Right lobe of liver (tissue), 6 donors: ENCODE measurements around the gene MCHR1. TPM values are rescaled to one million over a fixed set of nuclear protein-coding genes. Genes with fewer than 3 reads are reported as not detected.
"Not testable (repeated sequence)": the region's sequence is repeated elsewhere in the genome, so short reads cannot be mapped to it uniquely, and the experiment has no call there.

Experiments used
- ATAC-seq, 4 donors: fragments of 200-7000 bp; cut with Tn5 transposase; one replicate each; pipeline ENCODE4 v1.9.1; 2020; ENCODE audit warnings: mild to moderate bottlenecking in 4 of 4, moderate library complexity in 4 of 4
- DNase-seq, 3 donors: peaks; one replicate each; pipeline ENCODE4 v3.0.0-alpha.2; 2020
- H3K27ac ChIP-seq, 3 donors: fragments of 200-600 bp; one replicate each; pipeline ENCODE4 v1.8.0; 2022
- H3K27me3 ChIP-seq, 2 donors: fragments of 200-600 bp; one replicate each; pipeline ENCODE4 v1.8.0; 2022
- H3K36me3 ChIP-seq, 4 donors: fragments of 200-600 bp; sonication (generic) in 1 of 4; one replicate each; pipeline versions ENCODE4 v1.5.1 to v1.8.0; 2017 to 2022; ENCODE audit warnings: control low read depth in 1 of 4
- H3K4me1 ChIP-seq, 4 donors: fragments of 200-600 bp; sonication (generic) in 1 of 4; one replicate each; pipeline versions ENCODE4 v1.5.1 to v1.8.0; 2017 to 2022; ENCODE audit warnings: control low read depth in 1 of 4
- H3K4me3 ChIP-seq, 3 donors: fragments of 200-600 bp; one replicate each; pipeline ENCODE4 v1.8.0; 2022
- H3K9me3 ChIP-seq, 4 donors: fragments of 200-600 bp; sonication (generic) in 1 of 4; one replicate each; pipeline versions ENCODE4 v1.5.1 to v1.8.0; 2017 to 2022; ENCODE audit warnings: control low read depth in 1 of 4
- POLR2A ChIP-seq: fragments of 450-650 bp; IDR thresholded peaks from one replicate; pipeline ENCODE4 v1.6.1; 2017; ENCODE audit warnings: antibody characterized with exemption, mild to moderate bottlenecking
- WGBS: methylation state at CpG from one replicate; pipeline ENCODE4 v1.1.6; 2018; ENCODE audit warnings: low coverage, low lambda C conversion rate; ENCODE audit not compliant: insufficient coverage; ENCODE audit errors: missing lambda C conversion rate; 5-methylcytosine and 5-hydroxymethylcytosine counted together
- intact Hi-C, 2 donors: fragments of 100-400 bp; cut with DNase I; formaldehyde crosslinking; loops; one replicate each; pipeline versions ENCODE4 v1.11.2 to v1.14.1; 2022
- total RNA-seq, 6 experiments: library from RNA; depleted of rRNA in 2 of 6; stranded (reverse); fragments of >200 nt in 2 of 6; fragmentation: NEBNext Ultra II Directional in 3 of 6; extraction: Animal tissue kit (Norgen Biotek cat#: 25700) in 3 of 6; gene quantifications; one replicate each; pipeline versions ENCODE4 v1.1.0 to v1.2.4, GENCODE V29; 2016 to 2023
- TF ChIP-seq, protein P1 (sequence below), 4 donors: fragments of 200-600 bp in 3 of 4; fragments of 450-650 bp in 1 of 4; IDR thresholded peaks; one replicate each; pipeline versions ENCODE4 v1.5.1 to v1.8.0; 2016 to 2022; ENCODE audit warnings: antibody characterized with exemption in 4 of 4, mild to moderate bottlenecking in 2 of 4
- donor health status: DM: no; HTN: yes; CAD: no.
- donor health status: DM: no; HTN: no; CAD: no.
- donor health status: DM: no; HTN: no; CAD: no.
- donor health status: DM: no; HTN: yes; CAD: no.
- donor health status: DM: no; HTN: yes; CAD: no.

Gene MCHR1
- total RNA-seq, 6 experiments from 2014 or later: 1.1 to 3.7 (median 1.9) TPM

GRCh38 chr22:40714499-40715337 is 35.4 kb downstream of the MCHR1 start:
- Histone ChIP-seq H3K27me3 (no peaks in the 10 kb centered on the region), H3K36me3 (no peaks in the 10 kb centered on the region), H3K27ac (no peak overlapping the region), H3K9me3 (no peaks in the 10 kb centered on the region), H3K4me3 (no peak overlapping the region), H3K4me1 (peaks cover 0 to 8% (median 0%) of the 10 kb centered on the region in 4 donors)
- intact Hi-C loops: no loop called here
- ATAC-seq (peak in 3 of 4 donors; percentile 22 to 46 (median 35)), DNase-seq (no peak)
- TF ChIP-seq, protein P1, sequence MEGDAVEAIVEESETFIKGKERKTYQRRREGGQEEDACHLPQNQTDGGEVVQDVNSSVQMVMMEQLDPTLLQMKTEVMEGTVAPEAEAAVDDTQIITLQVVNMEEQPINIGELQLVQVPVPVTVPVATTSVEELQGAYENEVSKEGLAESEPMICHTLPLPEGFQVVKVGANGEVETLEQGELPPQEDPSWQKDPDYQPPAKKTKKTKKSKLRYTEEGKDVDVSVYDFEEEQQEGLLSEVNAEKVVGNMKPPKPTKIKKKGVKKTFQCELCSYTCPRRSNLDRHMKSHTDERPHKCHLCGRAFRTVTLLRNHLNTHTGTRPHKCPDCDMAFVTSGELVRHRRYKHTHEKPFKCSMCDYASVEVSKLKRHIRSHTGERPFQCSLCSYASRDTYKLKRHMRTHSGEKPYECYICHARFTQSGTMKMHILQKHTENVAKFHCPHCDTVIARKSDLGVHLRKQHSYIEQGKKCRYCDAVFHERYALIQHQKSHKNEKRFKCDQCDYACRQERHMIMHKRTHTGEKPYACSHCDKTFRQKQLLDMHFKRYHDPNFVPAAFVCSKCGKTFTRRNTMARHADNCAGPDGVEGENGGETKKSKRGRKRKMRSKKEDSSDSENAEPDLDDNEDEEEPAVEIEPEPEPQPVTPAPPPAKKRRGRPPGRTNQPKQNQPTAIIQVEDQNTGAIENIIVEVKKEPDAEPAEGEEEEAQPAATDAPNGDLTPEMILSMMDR (IDR thresholded peaks at IDR 0.05): no peak
- TF ChIP-seq POLR2A: no peak
- WGBS: 11% methylated on average over 9 of the region's 13 CpGs

GRCh38 chr22:40716116-40716515 is 36.8 kb downstream of the MCHR1 start:
- WGBS: 90% methylated on average over 3 of the region's 9 CpGs
- no peak for TF ChIP-seq POLR2A
- TF ChIP-seq, protein P1 (IDR thresholded peaks at IDR 0.05): no peak
- Histone ChIP-seq H3K27me3 (no peaks in the 10 kb centered on the region), H3K9me3 (no peaks in the 10 kb centered on the region), H3K27ac (no peak overlapping the region), H3K4me3 (no peak overlapping the region), H3K4me1 (peaks cover 0 to 8% (median 0%) of the 10 kb centered on the region in 4 donors), H3K36me3 (no peaks in the 10 kb centered on the region)
- no peak for DNase-seq
- intact Hi-C loops: no loop called here
- no peak for ATAC-seq

DNA sequence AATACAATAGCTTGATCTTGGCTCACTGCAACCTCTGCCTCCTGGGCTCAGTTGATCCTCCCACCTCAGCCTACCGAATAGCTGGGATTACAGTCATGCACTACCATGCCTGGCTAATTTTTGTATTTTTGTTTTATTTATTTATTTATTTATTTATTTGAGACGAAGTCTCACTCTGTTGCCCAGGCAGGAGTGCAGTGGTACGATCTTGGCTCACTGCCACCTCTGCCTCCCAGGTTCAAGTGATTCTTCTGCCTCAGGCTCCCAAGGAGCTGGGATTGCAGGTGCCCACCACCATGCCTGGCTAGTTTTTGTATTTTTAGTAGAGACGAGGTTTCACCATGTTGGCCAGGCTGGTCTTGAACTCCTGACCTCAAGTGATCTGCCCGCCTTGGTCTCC is 38.4 kb downstream of the MCHR1 start:
- WGBS: 88% methylated on average over 5 of the region's 5 CpGs
- ATAC-seq, intact Hi-C loops: not testable (repeated sequence)

DNA sequence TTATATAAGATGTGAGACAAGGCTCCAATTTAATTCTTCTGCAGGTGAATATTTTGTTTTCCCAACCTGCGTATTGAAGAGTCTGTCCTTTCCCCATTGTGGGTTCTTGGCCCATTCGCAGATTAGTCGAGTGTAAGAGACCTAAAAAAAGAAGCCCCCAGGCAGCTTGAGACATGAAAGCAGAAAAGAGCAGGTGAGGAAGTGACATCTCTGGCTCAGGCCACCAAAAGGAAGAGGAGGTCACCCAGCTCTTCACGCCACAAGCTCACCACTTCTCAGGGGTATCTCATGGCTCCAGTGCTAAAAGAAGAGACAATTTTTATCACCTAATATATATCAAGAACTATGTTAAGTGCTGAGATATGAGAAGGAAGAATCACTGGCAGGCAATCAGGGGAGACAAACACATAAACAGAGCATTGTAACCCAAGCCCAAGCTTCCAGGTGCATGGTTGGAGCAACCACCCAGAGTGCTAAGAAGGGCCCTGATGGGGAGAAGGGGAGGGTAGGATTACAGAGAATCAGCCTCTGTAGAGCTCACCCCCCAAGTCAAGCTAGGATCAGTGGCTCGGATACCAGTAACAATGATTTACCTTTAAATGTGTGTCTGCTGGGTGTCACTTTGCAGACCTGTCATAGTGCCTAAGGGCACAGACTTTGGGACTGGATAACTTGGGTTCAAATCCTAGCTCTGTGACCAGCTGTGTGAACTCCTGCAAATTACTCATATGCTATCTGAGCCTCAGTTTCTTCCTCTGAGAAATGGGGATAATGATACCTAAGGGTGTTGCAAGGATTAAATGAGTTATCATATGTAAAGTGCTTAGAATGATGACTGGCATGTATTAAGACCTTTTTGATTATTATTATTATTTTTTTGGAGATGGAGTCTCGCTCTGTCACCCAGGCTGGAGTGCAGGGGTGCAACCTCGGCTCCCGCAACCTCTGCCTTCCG is 39.2 kb downstream of the MCHR1 start:
- Histone ChIP-seq H3K9me3 (no peaks in the 10 kb centered on the region), H3K27ac (no peak overlapping the region), H3K27me3 (no peaks in the 10 kb centered on the region), H3K36me3 (no peaks in the 10 kb centered on the region), H3K4me3 (no peak overlapping the region), H3K4me1 (peaks cover 0 to 8% (median 0%) of the 10 kb centered on the region in 4 donors)
- intact Hi-C loops: no loop called here
- DNase-seq (no peak), ATAC-seq (no peak)
- TF ChIP-seq, protein P1 (IDR thresholded peaks at IDR 0.05): no peak
- TF ChIP-seq POLR2A: no peak
- 80% methylated on average over 9 of the region's 9 CpGs for WGBS

More for the DNA sequence above, 38.4 kb downstream of the MCHR1 start:
- H3K4me3 ChIP-seq, H3K27ac ChIP-seq, H3K27me3 ChIP-seq, DNase-seq, H3K4me1 ChIP-seq, H3K36me3 ChIP-seq, H3K9me3 ChIP-seq: not testable (repeated sequence)
